Upper lobe of left lung (tissue), 6 donors: ENCODE results near the gene KAZN. TPM values are rescaled to one million over a fixed set of nuclear protein-coding genes. Genes with fewer than 3 reads are reported as not detected.

Experiments
- ATAC-seq, 2 donors: fragments of 200-7000 bp; cut with Tn5 transposase; one replicate each; pipeline ENCODE4 v1.9.1; 2022; ENCODE audit warnings: mild to moderate bottlenecking in 2 of 2, moderate library complexity in 2 of 2; ENCODE audit not compliant: low FRiP score in 2 of 2
- DNase-seq, 2 donors: peaks; one replicate each; pipeline ENCODE4 v3.0.0-alpha.2; 2019 to 2020
- H3K27ac ChIP-seq, 4 donors: fragments of 200-600 bp; sonication (generic); one replicate each; pipeline ENCODE4 v1.5.1; 2016 to 2019
- H3K27me3 ChIP-seq, 4 donors: fragments of 200-600 bp; sonication (generic); one replicate each; pipeline ENCODE4 v1.5.1; 2017 to 2019
- H3K36me3 ChIP-seq, 4 donors: fragments of 200-600 bp; sonication (generic); one replicate each; pipeline ENCODE4 v1.5.1; 2016 to 2019
- H3K4me1 ChIP-seq, 4 donors: fragments of 200-600 bp; sonication (generic); one replicate each; pipeline ENCODE4 v1.5.1; 2018 to 2019
- H3K4me3 ChIP-seq, 4 donors: fragments of 200-600 bp; sonication (generic); one replicate each; pipeline ENCODE4 v1.5.1; 2017 to 2019; ENCODE audit warnings: mild to moderate bottlenecking in 2 of 4, moderate library complexity in 1 of 4
- H3K9me3 ChIP-seq, 4 donors: fragments of 200-600 bp; sonication (generic); one replicate each; pipeline ENCODE4 v1.5.1; 2018 to 2019
- CTCF ChIP-seq, 6 experiments: fragments of 450-650 bp in 4 of 6; fragments of 200-600 bp in 2 of 6; sonication (generic) in 2 of 6; IDR thresholded peaks; one replicate each; pipeline ENCODE4 v1.5.1; 2016 to 2019; ENCODE audit warnings: antibody characterized with exemption in 6 of 6
- EP300 ChIP-seq, 4 donors: sonication (generic); formaldehyde crosslinking; IDR thresholded peaks; one replicate each; pipeline ENCODE4 v1.5.1; 2017; ENCODE audit warnings: antibody characterized with exemption in 4 of 4, control low read depth in 2 of 4
- POLR2A ChIP-seq, 4 donors: fragments of 450-650 bp; IDR thresholded peaks; one replicate each; pipeline ENCODE4 v1.5.1; 2016 to 2017; ENCODE audit warnings: antibody characterized with exemption in 4 of 4, mild to moderate bottlenecking in 2 of 4
- POLR2AphosphoS5 ChIP-seq, 2 donors: sonication (generic); formaldehyde crosslinking; IDR thresholded peaks; one replicate each; pipeline ENCODE4 v1.5.1; 2017; ENCODE audit warnings: antibody characterized with exemption in 2 of 2
- WGBS, 2 donors: methylation state at CpG; one replicate each; pipeline ENCODE4 v1.1.5; 2017 to 2018; 5-methylcytosine and 5-hydroxymethylcytosine counted together
- total RNA-seq, 6 donors: library from RNA; depleted of rRNA in 4 of 6; stranded (reverse); fragments of >200 nt in 4 of 6; gene quantifications; one replicate each; pipeline versions ENCODE4 v1.1.0 to v1.2.1, GENCODE V29; 2016 to 2021
- donor health status: DM: no; HTN: no; CAD: no; lungs with moderate emphysema.
- donor health status: DM: no; HTN: yes; CAD: no; lungs with severe emphysema.

Gene KAZN
- total RNA-seq, 6 donors from 2014 or later = 11.5 to 30.0 (median 17.6) TPM

GRCh38 chr1:14809191-14809981 is 210.9 kb downstream of the KAZN start:
- DNase-seq (no peak), ATAC-seq (no peak)
- Histone ChIP-seq H3K27me3 (no peaks in the 10 kb centered on the region), H3K4me3 (no peak overlapping the region), H3K9me3 (peaks cover 0 to 27% (median 11%) of the 10 kb centered on the region in 4 donors), H3K4me1 (no peaks in the 10 kb centered on the region), H3K27ac (no peak overlapping the region), H3K36me3 (no peaks in the 10 kb centered on the region)
- WGBS, 2 donors = 80 to 82% methylated on average over 9 of the region's 9 CpGs
- TF ChIP-seq POLR2A (IDR thresholded peaks at IDR 0.05) (no peak), CTCF (IDR thresholded peaks at IDR 0.05) (no peak), EP300 (IDR thresholded peaks at IDR 0.05) (no peak), POLR2AphosphoS5 (IDR thresholded peaks at IDR 0.05) (no peak)

- peak in 1 of 2 donors; percentile 37 for DNase-seq
- TF ChIP-seq POLR2A (IDR thresholded peaks at IDR 0.05) = no peak
- no peak for TF ChIP-seq CTCF (IDR thresholded peaks at IDR 0.05)
- no peak for TF ChIP-seq EP300 (IDR thresholded peaks at IDR 0.05)
- TF ChIP-seq POLR2AphosphoS5 (IDR thresholded peaks at IDR 0.05) = no peak
These were observed 212.3 kb downstream of the KAZN start for GRCh38 chr1:14810595-14811361.

GRCh38 chr1:14811573-14811972 is 213.1 kb downstream of the KAZN start:
- Histone ChIP-seq H3K9me3 (peaks cover 0 to 20% (median 8%) of the 10 kb centered on the region in 4 donors), H3K4me1 (peaks cover 4 to 13% (median 11%) of the 10 kb centered on the region in 4 donors), H3K27me3 (no peaks in the 10 kb centered on the region), H3K36me3 (no peaks in the 10 kb centered on the region), H3K4me3 (no peak overlapping the region), H3K27ac (no peak overlapping the region)
- DNase-seq (no peak), ATAC-seq (no peak)
- TF ChIP-seq POLR2A (IDR thresholded peaks at IDR 0.05) (no peak), CTCF (IDR thresholded peaks at IDR 0.05) (no peak), EP300 (IDR thresholded peaks at IDR 0.05) (no peak), POLR2AphosphoS5 (IDR thresholded peaks at IDR 0.05) (no peak)
- WGBS, 2 donors = 74 to 76% methylated on average over 3 of the region's 3 CpGs

More at GRCh38 chr1:14810595-14811361, 212.3 kb downstream of the KAZN start:
- H3K27ac ChIP-seq = no peak overlapping the region
- peak in 1 of 2 donors; percentile 8 for ATAC-seq
- no peak overlapping the region for H3K4me3 ChIP-seq
- peaks cover 0 to 27% (median 11%) of the 10 kb centered on the region in 4 donors for H3K9me3 ChIP-seq
- 56 to 61% methylated on average over 9 of the region's 9 CpGs for WGBS, 2 donors
- H3K4me1 ChIP-seq = peaks cover 4 to 11% (median 10%) of the 10 kb centered on the region in 4 donors
- no peaks in the 10 kb centered on the region for H3K27me3 ChIP-seq
- H3K36me3 ChIP-seq = no peaks in the 10 kb centered on the region

GRCh38 chr1:14812189-14812588 is 213.7 kb downstream of the KAZN start:
- Histone ChIP-seq H3K4me3 (no peak overlapping the region), H3K4me1 (peaks cover 4 to 13% (median 11%) of the 10 kb centered on the region in 4 donors), H3K27me3 (no peaks in the 10 kb centered on the region), H3K9me3 (peaks cover 0 to 14% (median 2%) of the 10 kb centered on the region in 4 donors), H3K27ac (no peak overlapping the region), H3K36me3 (no peaks in the 10 kb centered on the region)
- ATAC-seq (no peak), DNase-seq (no peak)
- TF ChIP-seq POLR2A (IDR thresholded peaks at IDR 0.05) = no peak
- no peak for TF ChIP-seq CTCF (IDR thresholded peaks at IDR 0.05)
- no peak for TF ChIP-seq EP300 (IDR thresholded peaks at IDR 0.05)
- no peak for TF ChIP-seq POLR2AphosphoS5 (IDR thresholded peaks at IDR 0.05)
- WGBS, 2 donors = 87 to 88% methylated on average over 4 of the region's 4 CpGs
